Measurements from ENCODE around the gene HAUS7.

The HAUS7 gene

GRCh38 chrX:153470411-153471363 lies at the start of gene HAUS7:
TSS of gene HAUS7 (minus strand) at chrX:153470576. CDS start at chrX:153470557, 19 bp downstream.
- DNase-seq: peak; percentile 88

- DNase-seq: no peak
Measured at GRCh38 chrX:153519569-153520286, 49.4 kb upstream of the HAUS7 start.

GRCh38 chrX:153517946-153518834 lies 47.8 kb upstream of the HAUS7 start:
- no peak for DNase-seq

GRCh38 chrX:153517423-153517822 lies 47.0 kb upstream of the HAUS7 start, which contains the start of gene ATP2B3:
TSS of gene ATP2B3 (plus strand) at chrX:153517642. CDS start at chrX:153536248, 18,606 bp downstream.
- no peak for DNase-seq

- DNase-seq: no peak
Measured at GRCh38 chrX:153516073-153516472, 45.7 kb upstream of the HAUS7 start.

GRCh38 chrX:153515435-153515834 lies 45.1 kb upstream of the HAUS7 start:
- no peak for DNase-seq

GRCh38 chrX:153514259-153514658 lies 43.9 kb upstream of the HAUS7 start:
- no peak for DNase-seq

GRCh38 chrX:153513265-153513664 lies 42.9 kb upstream of the HAUS7 start:
- DNase-seq: no peak

GRCh38 chrX:153512501-153512893 lies 42.1 kb upstream of the HAUS7 start:
- DNase-seq: no peak

GRCh38 chrX:153511784-153512500 lies 41.6 kb upstream of the HAUS7 start:
- DNase-seq: no peak

- DNase-seq: no peak
Measured at GRCh38 chrX:153510383-153510782, 40.0 kb upstream of the HAUS7 start.

GRCh38 chrX:153509592-153509991 lies 39.2 kb upstream of the HAUS7 start:
- no peak for DNase-seq

- peak; percentile 86 for DNase-seq
Measured at GRCh38 chrX:153507484-153508178, 37.3 kb upstream of the HAUS7 start.

- DNase-seq: no peak
Measured at GRCh38 chrX:153505361-153505760, 35.0 kb upstream of the HAUS7 start.

GRCh38 chrX:153504445-153505016 lies 34.2 kb upstream of the HAUS7 start:
- no peak for DNase-seq

GRCh38 chrX:153502796-153503195 lies 32.4 kb upstream of the HAUS7 start:
- DNase-seq: no peak

GRCh38 chrX:153502131-153502530 lies 31.8 kb upstream of the HAUS7 start:
- no peak for DNase-seq

- DNase-seq: no peak
Measured at GRCh38 chrX:153501530-153501929, 31.2 kb upstream of the HAUS7 start.

- DNase-seq: no peak
Measured at GRCh38 chrX:153500676-153501280, 30.4 kb upstream of the HAUS7 start.

- DNase-seq: no peak
Measured at GRCh38 chrX:153499876-153500275, 29.5 kb upstream of the HAUS7 start.

- DNase-seq: no peak
Measured at GRCh38 chrX:153499341-153499740, 29.0 kb upstream of the HAUS7 start.
